H9 (cell line): ENCODE results near the gene ZNFX1. TPM values are rescaled to one million over a fixed set of nuclear protein-coding genes. Genes with fewer than 3 reads are reported as not detected.

Experiments used
- DNase-seq: peaks from one replicate; pipeline ENCODE4 v3.0.0-alpha.2; 2017
- H2AFZ ChIP-seq: one replicate; pipeline ENCODE4 v1.6.1; 2013; ENCODE audit warnings: mild to moderate bottlenecking, low read length, control low read depth, moderate library complexity
- H2AK5ac ChIP-seq: 2 replicates; pipeline ENCODE4 v1.6.1; 2013; ENCODE audit warnings: low read length, control low read depth, mixed read lengths; ENCODE audit not compliant: insufficient read length
- H2BK120ac ChIP-seq: one replicate; pipeline ENCODE4 v1.6.1; 2013; ENCODE audit warnings: low read depth, mild to moderate bottlenecking, low read length, control low read depth, inconsistent platforms; ENCODE audit not compliant: poor library complexity, severe bottlenecking
- H2BK12ac ChIP-seq: 2 replicates; pipeline ENCODE4 v1.6.1; 2013; ENCODE audit warnings: low read length, control low read depth, mixed read lengths, low read depth; ENCODE audit not compliant: insufficient read length
- H2BK15ac ChIP-seq: 2 replicates; pipeline ENCODE4 v1.6.1; 2013; ENCODE audit warnings: low read depth, low read length, control low read depth
- H2BK20ac ChIP-seq: one replicate; pipeline ENCODE4 v1.6.1; 2013; ENCODE audit warnings: low read depth, mild to moderate bottlenecking, low read length, control low read depth, inconsistent platforms; ENCODE audit not compliant: poor library complexity, severe bottlenecking
- H2BK5ac ChIP-seq: 2 replicates; pipeline ENCODE4 v1.6.1; 2013; ENCODE audit warnings: low read length, control low read depth, mixed read lengths; ENCODE audit not compliant: insufficient read length
- H3K14ac ChIP-seq: 2 replicates; pipeline ENCODE4 v1.6.1; 2013; ENCODE audit warnings: low read length, control low read depth; ENCODE audit not compliant: insufficient read depth
- H3K18ac ChIP-seq: 2 replicates; pipeline ENCODE4 v1.6.1; 2013; ENCODE audit warnings: low read depth, mild to moderate bottlenecking, mixed read lengths, low read length, control low read depth; ENCODE audit not compliant: insufficient read length
- H3K23ac ChIP-seq: 2 replicates; pipeline ENCODE4 v1.6.1; 2013; ENCODE audit warnings: low read length, control low read depth, mixed read lengths, low read depth; ENCODE audit not compliant: insufficient read length
- H3K23me2 ChIP-seq: 2 replicates; pipeline ENCODE4 v1.6.1; 2013; ENCODE audit warnings: low read depth, mild to moderate bottlenecking, mixed read lengths, low read length, control low read depth; ENCODE audit not compliant: insufficient read length, poor library complexity, severe bottlenecking
- H3K27ac ChIP-seq: 2 replicates; pipeline ENCODE4 v1.5.1; 2013; ENCODE audit warnings: low read length, control low read depth, mixed read lengths, low read depth; ENCODE audit not compliant: insufficient read length
- H3K27me3 ChIP-seq: 2 replicates; pipeline ENCODE4 v1.6.1; 2013; ENCODE audit warnings: low read length, control low read depth, inconsistent platforms; ENCODE audit not compliant: insufficient read depth
- H3K4ac ChIP-seq: 2 replicates; pipeline ENCODE4 v1.6.1; 2013; ENCODE audit warnings: low read depth, mild to moderate bottlenecking, control low read depth, inconsistent platforms, low read length, moderate library complexity
- H3K4me1 ChIP-seq: 2 replicates; pipeline ENCODE4 v1.6.1; 2013; ENCODE audit warnings: low read length, control low read depth, inconsistent platforms; ENCODE audit not compliant: insufficient read depth
- H3K4me2 ChIP-seq: 2 replicates; pipeline ENCODE4 v1.6.1; 2013; ENCODE audit warnings: low read length, control low read depth, mixed read lengths; ENCODE audit not compliant: insufficient read length, insufficient read depth
- H3K56ac ChIP-seq: 2 replicates; pipeline ENCODE4 v1.6.1; 2013; ENCODE audit warnings: low read depth, mild to moderate bottlenecking, mixed read lengths, low read length, control low read depth; ENCODE audit not compliant: insufficient read length
- H3K79me1 ChIP-seq: 2 replicates; pipeline ENCODE4 v1.6.1; 2013; ENCODE audit warnings: low read depth, mild to moderate bottlenecking, moderate library complexity, low read length, control low read depth, inconsistent platforms; ENCODE audit not compliant: insufficient read depth, poor library complexity, severe bottlenecking
- H3K79me2 ChIP-seq: 2 replicates; pipeline ENCODE4 v1.6.1; 2013; ENCODE audit warnings: low read length, control low read depth, inconsistent platforms; ENCODE audit not compliant: insufficient read depth
- H3K9ac ChIP-seq: 2 replicates; pipeline ENCODE4 v1.6.1; 2013; ENCODE audit warnings: low read length, control low read depth, mixed read lengths; ENCODE audit not compliant: insufficient read length; ENCODE audit errors: extremely low read depth
- H3K9me3 ChIP-seq: one replicate; pipeline ENCODE4 v1.6.1; 2013; ENCODE audit warnings: low read depth, low read length, inconsistent platforms; ENCODE audit not compliant: control insufficient read depth
- H3T11ph ChIP-seq: one replicate; pipeline ENCODE4 v1.6.1; 2013; ENCODE audit warnings: mild to moderate bottlenecking, low read length, control low read depth, inconsistent platforms
- H4K20me1 ChIP-seq: one replicate; pipeline ENCODE4 v1.6.1; 2013; ENCODE audit not compliant: control insufficient read depth, insufficient read length, insufficient read depth
- H4K5ac ChIP-seq: 2 replicates; pipeline ENCODE4 v1.6.1; 2013; ENCODE audit warnings: low read depth, mild to moderate bottlenecking, mixed read lengths, low read length, control low read depth; ENCODE audit not compliant: insufficient read length
- H4K8ac ChIP-seq: replicated peaks from 2 replicates; pipeline ENCODE4 v1.6.1; 2013; ENCODE audit warnings: low read length, control low read depth, mixed read lengths, low read depth; ENCODE audit not compliant: insufficient read length
- H4K91ac ChIP-seq: 2 replicates; pipeline ENCODE4 v1.6.1; 2013; ENCODE audit warnings: low read depth, mild to moderate bottlenecking, moderate library complexity, mixed read lengths, low read length, control low read depth; ENCODE audit not compliant: insufficient read length
- H3K27ac Mint-ChIP-seq, 3 experiments: 2 replicates in 2 of 3; 3 replicates in 1 of 3; pipeline ENCODE4 v1.8.0; 2020 to 2021; ENCODE audit warnings: mixed read lengths in 3 of 3, mild to moderate bottlenecking in 1 of 3, moderate library complexity in 1 of 3
- H3K27me3 Mint-ChIP-seq: 2 replicates; pipeline ENCODE4 v1.8.0; 2021; ENCODE audit warnings: low read depth, mild to moderate bottlenecking, moderate library complexity, mixed read lengths
- H3K36me3 Mint-ChIP-seq, 3 experiments: 2 replicates in 2 of 3; 3 replicates in 1 of 3; pipeline ENCODE4 v1.8.0; 2020 to 2021; ENCODE audit warnings: low read depth in 3 of 3, mixed read lengths in 3 of 3; ENCODE audit not compliant: insufficient read depth in 1 of 3
- H3K4me1 Mint-ChIP-seq, 2 experiments: 2 replicates each; pipeline ENCODE4 v1.8.0; 2020; ENCODE audit warnings: mixed read lengths in 2 of 2
- H3K4me3 Mint-ChIP-seq, 2 experiments: 2 replicates in 1 of 2; 3 replicates in 1 of 2; pipeline ENCODE4 v1.8.0; 2020 to 2021; ENCODE audit warnings: mild to moderate bottlenecking in 2 of 2, mixed read lengths in 2 of 2, moderate library complexity in 1 of 2
- H3K9me3 Mint-ChIP-seq, 2 experiments: 2 replicates in 1 of 2; 3 replicates in 1 of 2; pipeline ENCODE4 v1.8.0; 2020; ENCODE audit warnings: mild to moderate bottlenecking in 2 of 2, mixed read lengths in 2 of 2, moderate library complexity in 1 of 2
- WGBS: extraction: QIAGEN DNeasy Blood & Tissue Kit; methylation state at CpG from one replicate; pipeline ENCODE4 v1.1.7; 2013; ENCODE audit warnings: missing lambda C conversion rate, low lambda C conversion rate, mixed read lengths; ENCODE audit not compliant: insufficient read length; ENCODE audit errors: extremely low coverage; 5-methylcytosine and 5-hydroxymethylcytosine counted together
- total RNA-seq: library from RNA; stranded (reverse); gene quantifications from 2 replicates; pipeline ENCODE4 v1.2.1, GENCODE V29; 2021
- TF ChIP-seq, protein P1 (sequence below): fragments of 200-600 bp; sonication (generic); conservative IDR thresholded peaks from 3 replicates; pipeline ENCODE4 v1.8.0; 2021; ENCODE audit warnings: antibody characterized with exemption, mild to moderate bottlenecking

Gene ZNFX1
- total RNA-seq, 1 experiment from 2014 or later, result 13.3 TPM

DNA sequence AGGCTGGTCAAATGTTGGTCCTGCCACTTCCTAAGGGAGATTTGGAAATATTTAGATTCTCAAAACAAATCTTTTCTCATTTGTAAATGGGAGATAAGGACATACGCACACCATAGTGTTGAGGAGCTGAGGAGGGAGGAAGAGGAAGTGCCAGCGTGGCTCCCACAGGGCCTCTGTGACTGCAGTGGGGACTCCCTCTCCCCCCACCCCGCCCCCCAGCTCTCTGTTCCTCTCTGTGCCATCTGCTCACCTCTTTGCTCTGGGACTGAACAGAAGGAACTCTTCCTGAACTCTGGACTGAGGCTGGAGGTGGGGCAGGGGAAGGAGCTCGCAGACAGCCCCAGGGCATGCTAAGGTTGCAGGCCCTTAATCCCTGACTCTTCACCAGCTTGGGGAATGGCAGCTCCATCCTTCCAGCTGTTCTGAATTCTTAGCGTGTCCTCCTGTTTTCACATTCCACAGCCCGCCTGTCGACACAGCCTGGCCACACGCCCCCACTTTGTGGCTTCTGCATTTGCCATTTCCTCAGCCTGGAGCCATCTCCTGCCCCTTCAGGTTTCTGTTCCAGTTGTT is 47.2 kb downstream of the ZNFX1 start:
- no peak overlapping the region for H3K27ac ChIP-seq
- H3K9me3 Mint-ChIP-seq, result no peaks in the 10 kb centered on the region
- H2BK5ac ChIP-seq, result no peak overlapping the region
- H3K23ac ChIP-seq, result no peak overlapping the region
- H2AK5ac ChIP-seq, result no peak overlapping the region
- H3K4ac ChIP-seq, result no peak overlapping the region
- no peak overlapping the region for H3K4me2 ChIP-seq
- no peak overlapping the region for H4K91ac ChIP-seq
- H3K9ac ChIP-seq, result no peak overlapping the region
- H3K14ac ChIP-seq, result no peak overlapping the region; the same call in 1 of the 2 replicates
- no peak for DNase-seq
- no peaks in the 10 kb centered on the region for H3K4me1 Mint-ChIP-seq
- peak overlapping the region in 1 of 3 experiments; percentile 12; a peak in 1 of 7 replicates for H3K27ac Mint-ChIP-seq
- no peak overlapping the region for H3K56ac ChIP-seq
- no peak overlapping the region for H4K8ac ChIP-seq
- no peak overlapping the region for H4K5ac ChIP-seq
- no peaks in the 10 kb centered on the region for H4K20me1 ChIP-seq
- no peaks in the 10 kb centered on the region for H3K23me2 ChIP-seq
- no peak overlapping the region for H2BK15ac ChIP-seq
- no peak overlapping the region for H2BK120ac ChIP-seq
- no peak overlapping the region for H2AFZ ChIP-seq
- WGBS, result no CpG with 5 or more reads among the region's 8 CpGs
- no peak overlapping the region for H3K18ac ChIP-seq
- no peaks in the 10 kb centered on the region for H3K4me1 ChIP-seq
- H3K36me3 Mint-ChIP-seq, result peaks cover 41 to 87% (median 78%) of the 10 kb centered on the region in 3 experiments
- TF ChIP-seq, protein P1, sequence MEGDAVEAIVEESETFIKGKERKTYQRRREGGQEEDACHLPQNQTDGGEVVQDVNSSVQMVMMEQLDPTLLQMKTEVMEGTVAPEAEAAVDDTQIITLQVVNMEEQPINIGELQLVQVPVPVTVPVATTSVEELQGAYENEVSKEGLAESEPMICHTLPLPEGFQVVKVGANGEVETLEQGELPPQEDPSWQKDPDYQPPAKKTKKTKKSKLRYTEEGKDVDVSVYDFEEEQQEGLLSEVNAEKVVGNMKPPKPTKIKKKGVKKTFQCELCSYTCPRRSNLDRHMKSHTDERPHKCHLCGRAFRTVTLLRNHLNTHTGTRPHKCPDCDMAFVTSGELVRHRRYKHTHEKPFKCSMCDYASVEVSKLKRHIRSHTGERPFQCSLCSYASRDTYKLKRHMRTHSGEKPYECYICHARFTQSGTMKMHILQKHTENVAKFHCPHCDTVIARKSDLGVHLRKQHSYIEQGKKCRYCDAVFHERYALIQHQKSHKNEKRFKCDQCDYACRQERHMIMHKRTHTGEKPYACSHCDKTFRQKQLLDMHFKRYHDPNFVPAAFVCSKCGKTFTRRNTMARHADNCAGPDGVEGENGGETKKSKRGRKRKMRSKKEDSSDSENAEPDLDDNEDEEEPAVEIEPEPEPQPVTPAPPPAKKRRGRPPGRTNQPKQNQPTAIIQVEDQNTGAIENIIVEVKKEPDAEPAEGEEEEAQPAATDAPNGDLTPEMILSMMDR, result no peak
- H3K4me3 Mint-ChIP-seq, result no peak overlapping the region
- no peak overlapping the region for H3T11ph ChIP-seq
- H3K9me3 ChIP-seq, result no peaks in the 10 kb centered on the region
- H2BK12ac ChIP-seq, result no peak overlapping the region
- H3K79me1 ChIP-seq, result no peaks in the 10 kb centered on the region
- H3K27me3 Mint-ChIP-seq, result no peaks in the 10 kb centered on the region
- H3K79me2 ChIP-seq, result no peaks in the 10 kb centered on the region
- H2BK20ac ChIP-seq, result no peak overlapping the region
- H3K27me3 ChIP-seq, result no peaks in the 10 kb centered on the region
